T47D (cell line): Measurements from ENCODE around the gene KCND3.

Source experiments
- DNase-seq, 2 experiments: peaks; one replicate each; pipeline versions ENCODE4 v3.0.0 to v3.0.0-alpha.2; 2011 to 2012; ENCODE audit warnings: low read depth in 1 of 2, low spot score in 1 of 2
- JUND ChIP-seq: IDR thresholded peaks from 2 replicates; pipeline ENCODE4 v1.6.1; 2012; ENCODE audit warnings: low read depth
- in situ Hi-C: cut with HindIII; loops from 2 replicates; pipeline ENCODE4 v1.10.0; 2016; ENCODE audit warnings: low sequenced_read_pairs, low pct_unique_long_range_greater_than_20kb

The KCND3 gene

GRCh38 chr1:111737216-111738132 lies 252.0 kb downstream of the KCND3 start:
- DNase-seq = no peak
- in situ Hi-C loops = no loop called here
- TF ChIP-seq JUND = no peak

GRCh38 chr1:111736548-111737215 lies 252.8 kb downstream of the KCND3 start:
- no peak for TF ChIP-seq JUND
- in situ Hi-C loops = no loop called here
- DNase-seq = no peak

- no peak for DNase-seq
- in situ Hi-C loops = no loop called here
- TF ChIP-seq JUND = no peak
Measured at GRCh38 chr1:111735858-111736544, 253.5 kb downstream of the KCND3 start.

GRCh38 chr1:111735321-111735720 lies 254.1 kb downstream of the KCND3 start:
- TF ChIP-seq JUND = no peak
- in situ Hi-C loops = no loop called here
- no peak for DNase-seq

- in situ Hi-C loops = no loop called here
- no peak for TF ChIP-seq JUND
- DNase-seq = no peak
Measured at GRCh38 chr1:111734856-111735255, 254.6 kb downstream of the KCND3 start.

GRCh38 chr1:111734426-111734825 lies 255.0 kb downstream of the KCND3 start:
- in situ Hi-C loops = no loop called here
- TF ChIP-seq JUND = no peak
- DNase-seq = no peak

DNA sequence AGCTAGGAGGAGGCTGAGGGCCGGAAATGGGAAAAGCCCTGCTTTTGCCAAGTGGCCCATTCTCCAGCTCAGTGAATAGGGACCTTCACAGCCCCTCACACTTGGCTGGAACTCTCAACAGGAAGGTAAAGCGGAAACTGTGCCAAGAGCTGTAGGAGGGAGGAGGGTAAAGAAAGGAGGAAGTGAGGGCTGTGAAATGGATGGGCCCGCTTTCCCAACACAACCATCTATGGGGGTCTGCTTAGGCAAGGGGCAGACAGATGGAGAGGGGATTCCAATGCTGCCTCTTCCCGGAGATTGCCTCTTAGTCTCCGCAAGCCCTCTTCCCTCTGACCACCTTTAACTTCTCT lies 255.5 kb downstream of the KCND3 start:
- TF ChIP-seq JUND = no peak
- in situ Hi-C loops = no loop called here
- DNase-seq = no peak

GRCh38 chr1:111733183-111733991 lies 256.1 kb downstream of the KCND3 start:
- DNase-seq = no peak
- in situ Hi-C loops = no loop called here
- TF ChIP-seq JUND = no peak

DNA sequence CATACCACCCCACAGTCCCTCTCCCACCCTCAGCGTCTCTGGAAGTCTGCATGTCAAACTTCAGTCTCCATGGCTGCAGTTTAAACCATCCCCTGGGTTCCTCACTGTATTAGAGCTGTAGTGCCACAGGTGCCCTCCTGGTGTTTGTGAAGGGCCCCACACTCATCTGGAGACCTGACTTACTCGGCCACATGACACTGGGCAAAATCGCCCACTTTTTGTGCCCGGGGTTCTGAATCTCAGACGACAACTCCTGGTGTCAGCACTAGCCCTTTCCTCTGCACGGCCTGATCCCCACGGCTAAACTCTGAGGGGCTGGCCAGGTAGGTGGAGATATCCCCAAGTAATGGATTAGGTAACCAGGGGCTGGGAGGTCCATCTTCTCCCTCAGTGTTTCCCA lies 256.8 kb downstream of the KCND3 start:
- in situ Hi-C loops = no loop called here
- DNase-seq = no peak
- no peak for TF ChIP-seq JUND

GRCh38 chr1:111731956-111732355 lies 257.5 kb downstream of the KCND3 start:
- TF ChIP-seq JUND = no peak
- DNase-seq = no peak
- in situ Hi-C loops = no loop called here

DNA sequence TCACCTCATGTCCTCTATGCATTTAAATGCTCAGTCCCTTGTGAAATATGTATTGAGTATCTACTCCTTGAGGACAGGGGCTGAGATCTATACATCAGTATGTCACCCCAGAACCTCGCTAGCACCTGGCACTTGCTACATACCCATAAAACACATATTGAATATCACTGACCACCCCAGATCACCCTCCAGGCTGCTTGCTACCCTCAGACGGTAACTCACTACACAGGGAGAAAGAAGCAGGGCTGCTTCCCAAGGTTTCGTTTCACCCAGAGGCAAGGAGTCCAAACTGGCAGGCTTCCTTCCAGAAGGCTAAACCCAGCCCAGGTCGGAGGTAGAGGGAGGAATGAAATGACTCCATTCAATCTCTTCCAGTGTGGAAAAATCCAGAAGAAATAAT lies 258.8 kb downstream of the KCND3 start:
- no peak for DNase-seq
- in situ Hi-C loops = no loop called here
- no peak for TF ChIP-seq JUND

DNA sequence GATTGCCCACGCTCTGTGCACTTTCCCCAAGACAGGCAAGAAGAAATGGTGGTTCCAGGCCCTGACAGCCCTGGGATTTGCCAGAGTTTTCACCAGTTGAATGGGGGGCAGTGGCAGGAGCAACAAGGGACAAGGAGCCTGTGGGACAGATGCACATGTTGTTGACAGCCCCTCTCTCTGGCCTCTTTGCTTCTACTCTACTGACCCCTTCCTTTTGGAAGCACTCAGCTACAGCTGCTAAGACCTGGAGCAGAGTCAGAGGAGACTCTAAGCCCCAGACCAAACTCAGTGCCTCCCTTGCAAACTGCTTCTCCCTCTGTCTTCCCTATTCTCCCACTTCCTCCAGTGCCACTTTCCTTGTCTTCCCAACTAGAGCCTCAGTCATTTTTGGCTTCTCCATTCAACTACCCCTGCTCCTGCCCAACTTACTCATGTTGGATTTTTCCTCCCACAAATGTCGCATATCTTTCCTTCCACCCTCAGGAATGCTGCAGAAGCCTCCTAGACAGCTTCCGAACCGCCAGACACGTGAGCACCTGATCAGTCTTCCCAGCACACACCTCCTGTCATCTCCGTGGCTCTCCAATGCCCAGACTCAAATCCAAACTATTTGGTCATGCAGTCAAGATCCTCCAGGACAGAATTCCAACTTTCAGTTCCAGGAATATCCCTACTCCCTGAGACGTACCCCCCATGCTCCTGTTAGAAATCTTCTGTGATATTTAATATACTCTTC lies 259.4 kb downstream of the KCND3 start:
- in situ Hi-C loops = no loop called here
- no peak for DNase-seq
- no peak for TF ChIP-seq JUND
